ENCODE data around the gene HLA-DRB5. TPM values are rescaled to one million over a fixed set of nuclear protein-coding genes. Genes with fewer than 3 reads are reported as not detected.

HLA-DRB5 gene
- total and polyA plus RNA-seq, 2 experiments from 2014 or later, result not detected

DNA sequence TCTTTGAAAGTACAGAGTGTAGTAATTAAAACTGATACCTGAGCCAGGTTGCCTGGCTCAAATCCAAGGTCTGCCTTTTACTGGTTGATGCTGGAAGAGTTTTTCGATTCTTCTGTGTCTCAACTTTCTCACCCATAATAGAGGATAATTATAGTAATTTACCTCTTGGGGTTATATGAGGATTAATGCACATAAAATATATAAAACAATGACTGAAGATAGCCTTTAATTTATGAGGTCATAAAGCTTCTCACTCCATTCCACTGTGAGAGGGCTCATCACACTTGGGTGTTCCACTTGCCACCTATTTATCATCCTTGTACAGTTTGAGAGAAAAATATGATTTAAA is 10.2 kb downstream of the HLA-DRB5 start (continued):
- TF ChIP-seq POLR2AphosphoS5 (IDR thresholded peaks at IDR 0.05; ENCODE audit: low read depth) (no peak), ZNF114 (CRISPR knock-in tag; IDR thresholded peaks at IDR 0.05) (no peak), EZH2phosphoT487 (IDR thresholded peaks at IDR 0.05; ENCODE audit: unreplicated experiment) (no peak)
- TF ChIP-seq, protein P1, sequence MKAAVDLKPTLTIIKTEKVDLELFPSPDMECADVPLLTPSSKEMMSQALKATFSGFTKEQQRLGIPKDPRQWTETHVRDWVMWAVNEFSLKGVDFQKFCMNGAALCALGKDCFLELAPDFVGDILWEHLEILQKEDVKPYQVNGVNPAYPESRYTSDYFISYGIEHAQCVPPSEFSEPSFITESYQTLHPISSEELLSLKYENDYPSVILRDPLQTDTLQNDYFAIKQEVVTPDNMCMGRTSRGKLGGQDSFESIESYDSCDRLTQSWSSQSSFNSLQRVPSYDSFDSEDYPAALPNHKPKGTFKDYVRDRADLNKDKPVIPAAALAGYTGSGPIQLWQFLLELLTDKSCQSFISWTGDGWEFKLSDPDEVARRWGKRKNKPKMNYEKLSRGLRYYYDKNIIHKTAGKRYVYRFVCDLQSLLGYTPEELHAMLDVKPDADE (IDR thresholded peaks at IDR 0.05), result no peak
- TF ChIP-seq, protein P2, sequence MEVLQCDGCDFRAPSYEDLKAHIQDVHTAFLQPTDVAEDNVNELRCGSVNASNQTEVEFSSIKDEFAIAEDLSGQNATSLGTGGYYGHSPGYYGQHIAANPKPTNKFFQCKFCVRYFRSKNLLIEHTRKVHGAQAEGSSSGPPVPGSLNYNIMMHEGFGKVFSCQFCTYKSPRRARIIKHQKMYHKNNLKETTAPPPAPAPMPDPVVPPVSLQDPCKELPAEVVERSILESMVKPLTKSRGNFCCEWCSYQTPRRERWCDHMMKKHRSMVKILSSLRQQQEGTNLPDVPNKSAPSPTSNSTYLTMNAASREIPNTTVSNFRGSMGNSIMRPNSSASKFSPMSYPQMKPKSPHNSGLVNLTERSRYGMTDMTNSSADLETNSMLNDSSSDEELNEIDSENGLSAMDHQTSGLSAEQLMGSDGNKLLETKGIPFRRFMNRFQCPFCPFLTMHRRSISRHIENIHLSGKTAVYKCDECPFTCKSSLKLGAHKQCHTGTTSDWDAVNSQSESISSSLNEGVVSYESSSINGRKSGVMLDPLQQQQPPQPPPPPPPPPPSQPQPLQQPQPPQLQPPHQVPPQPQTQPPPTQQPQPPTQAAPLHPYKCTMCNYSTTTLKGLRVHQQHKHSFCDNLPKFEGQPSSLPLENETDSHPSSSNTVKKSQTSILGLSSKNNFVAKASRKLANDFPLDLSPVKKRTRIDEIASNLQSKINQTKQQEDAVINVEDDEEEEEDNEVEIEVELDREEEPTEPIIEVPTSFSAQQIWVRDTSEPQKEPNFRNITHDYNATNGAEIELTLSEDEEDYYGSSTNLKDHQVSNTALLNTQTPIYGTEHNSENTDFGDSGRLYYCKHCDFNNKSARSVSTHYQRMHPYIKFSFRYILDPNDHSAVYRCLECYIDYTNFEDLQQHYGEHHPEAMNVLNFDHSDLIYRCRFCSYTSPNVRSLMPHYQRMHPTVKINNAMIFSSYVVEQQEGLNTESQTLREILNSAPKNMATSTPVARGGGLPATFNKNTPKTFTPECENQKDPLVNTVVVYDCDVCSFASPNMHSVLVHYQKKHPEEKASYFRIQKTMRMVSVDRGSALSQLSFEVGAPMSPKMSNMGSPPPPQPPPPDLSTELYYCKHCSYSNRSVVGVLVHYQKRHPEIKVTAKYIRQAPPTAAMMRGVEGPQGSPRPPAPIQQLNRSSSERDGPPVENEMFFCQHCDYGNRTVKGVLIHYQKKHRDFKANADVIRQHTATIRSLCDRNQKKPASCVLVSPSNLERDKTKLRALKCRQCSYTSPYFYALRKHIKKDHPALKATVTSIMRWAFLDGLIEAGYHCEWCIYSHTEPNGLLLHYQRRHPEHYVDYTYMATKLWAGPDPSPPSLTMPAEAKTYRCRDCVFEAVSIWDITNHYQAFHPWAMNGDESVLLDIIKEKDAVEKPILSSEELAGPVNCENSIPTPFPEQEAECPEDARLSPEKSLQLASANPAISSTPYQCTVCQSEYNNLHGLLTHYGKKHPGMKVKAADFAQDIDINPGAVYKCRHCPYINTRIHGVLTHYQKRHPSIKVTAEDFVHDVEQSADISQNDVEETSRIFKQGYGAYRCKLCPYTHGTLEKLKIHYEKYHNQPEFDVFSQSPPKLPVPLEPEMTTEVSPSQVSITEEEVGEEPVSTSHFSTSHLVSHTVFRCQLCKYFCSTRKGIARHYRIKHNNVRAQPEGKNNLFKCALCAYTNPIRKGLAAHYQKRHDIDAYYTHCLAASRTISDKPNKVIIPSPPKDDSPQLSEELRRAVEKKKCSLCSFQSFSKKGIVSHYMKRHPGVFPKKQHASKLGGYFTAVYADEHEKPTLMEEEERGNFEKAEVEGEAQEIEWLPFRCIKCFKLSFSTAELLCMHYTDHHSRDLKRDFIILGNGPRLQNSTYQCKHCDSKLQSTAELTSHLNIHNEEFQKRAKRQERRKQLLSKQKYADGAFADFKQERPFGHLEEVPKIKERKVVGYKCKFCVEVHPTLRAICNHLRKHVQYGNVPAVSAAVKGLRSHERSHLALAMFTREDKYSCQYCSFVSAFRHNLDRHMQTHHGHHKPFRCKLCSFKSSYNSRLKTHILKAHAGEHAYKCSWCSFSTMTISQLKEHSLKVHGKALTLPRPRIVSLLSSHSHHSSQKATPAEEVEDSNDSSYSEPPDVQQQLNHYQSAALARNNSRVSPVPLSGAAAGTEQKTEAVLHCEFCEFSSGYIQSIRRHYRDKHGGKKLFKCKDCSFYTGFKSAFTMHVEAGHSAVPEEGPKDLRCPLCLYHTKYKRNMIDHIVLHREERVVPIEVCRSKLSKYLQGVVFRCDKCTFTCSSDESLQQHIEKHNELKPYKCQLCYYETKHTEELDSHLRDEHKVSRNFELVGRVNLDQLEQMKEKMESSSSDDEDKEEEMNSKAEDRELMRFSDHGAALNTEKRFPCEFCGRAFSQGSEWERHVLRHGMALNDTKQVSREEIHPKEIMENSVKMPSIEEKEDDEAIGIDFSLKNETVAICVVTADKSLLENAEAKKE (CRISPR knock-in tag; IDR thresholded peaks at IDR 0.05), result no peak

DNA sequence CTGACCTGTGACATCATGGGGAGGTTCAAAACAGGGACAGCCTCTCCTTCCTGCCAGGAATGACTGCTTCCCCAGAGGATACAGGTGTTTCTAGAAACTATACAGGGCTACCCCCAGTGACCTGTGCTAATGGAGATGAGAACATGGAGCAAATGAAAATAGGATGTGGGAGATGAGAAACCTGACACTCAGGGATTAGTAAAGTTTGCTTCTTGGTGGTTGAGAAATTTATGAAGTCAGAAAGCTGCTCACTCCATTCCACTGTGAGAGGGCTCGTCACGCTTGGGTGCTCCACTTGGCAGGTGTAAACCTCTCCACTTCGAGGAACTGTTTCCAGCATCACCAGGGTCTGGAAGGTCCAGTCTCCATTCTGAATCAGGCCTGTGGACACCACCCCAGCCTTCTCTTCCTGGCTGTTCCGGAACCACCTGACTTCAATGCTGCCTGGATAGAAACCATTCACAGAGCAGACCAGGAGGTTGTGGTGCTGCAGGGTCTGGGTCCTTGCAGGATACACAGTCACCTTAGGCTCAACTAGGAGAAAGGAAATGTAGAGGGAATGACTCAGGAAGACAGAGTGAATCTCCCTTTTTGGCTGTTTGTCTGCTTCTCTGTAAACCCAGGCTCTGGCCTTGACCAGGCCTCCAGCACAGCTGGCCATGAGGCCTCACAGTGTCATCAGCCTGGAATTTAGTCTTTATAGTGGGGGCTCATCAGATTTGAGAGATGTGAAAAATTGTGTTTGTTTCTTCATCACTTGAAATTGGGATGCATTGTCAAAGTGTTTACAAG is 10.8 kb downstream of the HLA-DRB5 start:
- Histone ChIP-seq H3K27ac (ENCODE audit: low read depth) (no peak overlapping the region), H3K9me2 (ENCODE audit: insufficient read depth) (no peaks in the 10 kb centered on the region), H3F3A (replicated peaks; ENCODE audit: low read depth) (no peaks in the 10 kb centered on the region), H4K20me1 (replicated peaks; ENCODE audit: insufficient read depth) (no peaks in the 10 kb centered on the region), H3K4me2 (no peak overlapping the region), H3K36me3 (ENCODE audit: insufficient read depth) (no peaks in the 10 kb centered on the region), H3K4me1 (ENCODE audit: insufficient read depth) (no peaks in the 10 kb centered on the region), H2AFZ (no peak overlapping the region), H3K79me2 (replicated peaks; ENCODE audit: insufficient read depth) (no peaks in the 10 kb centered on the region), H3K4me3 (no peak overlapping the region), H3K27me3 (ENCODE audit: insufficient read depth) (no peaks in the 10 kb centered on the region)
- no peak overlapping the region for H3K27ac Mint-ChIP-seq
- H3K4me3 Mint-ChIP-seq, result no peak overlapping the region
- no peaks in the 10 kb centered on the region for H3K36me3 Mint-ChIP-seq (ENCODE audit: low read depth)
- DNase-seq (ENCODE audit: low spot score), result no peak
- no peak for ATAC-seq
- no peaks in the 10 kb centered on the region for H3K9me3 Mint-ChIP-seq
- peaks cover 10% of the 10 kb centered on the region; the same call in 2 of the 3 replicates for H3K4me1 Mint-ChIP-seq
- no peaks in the 10 kb centered on the region for H3K27me3 Mint-ChIP-seq (ENCODE audit: insufficient read depth, low read depth, poor library complexity)
- TF ChIP-seq, protein P3, sequence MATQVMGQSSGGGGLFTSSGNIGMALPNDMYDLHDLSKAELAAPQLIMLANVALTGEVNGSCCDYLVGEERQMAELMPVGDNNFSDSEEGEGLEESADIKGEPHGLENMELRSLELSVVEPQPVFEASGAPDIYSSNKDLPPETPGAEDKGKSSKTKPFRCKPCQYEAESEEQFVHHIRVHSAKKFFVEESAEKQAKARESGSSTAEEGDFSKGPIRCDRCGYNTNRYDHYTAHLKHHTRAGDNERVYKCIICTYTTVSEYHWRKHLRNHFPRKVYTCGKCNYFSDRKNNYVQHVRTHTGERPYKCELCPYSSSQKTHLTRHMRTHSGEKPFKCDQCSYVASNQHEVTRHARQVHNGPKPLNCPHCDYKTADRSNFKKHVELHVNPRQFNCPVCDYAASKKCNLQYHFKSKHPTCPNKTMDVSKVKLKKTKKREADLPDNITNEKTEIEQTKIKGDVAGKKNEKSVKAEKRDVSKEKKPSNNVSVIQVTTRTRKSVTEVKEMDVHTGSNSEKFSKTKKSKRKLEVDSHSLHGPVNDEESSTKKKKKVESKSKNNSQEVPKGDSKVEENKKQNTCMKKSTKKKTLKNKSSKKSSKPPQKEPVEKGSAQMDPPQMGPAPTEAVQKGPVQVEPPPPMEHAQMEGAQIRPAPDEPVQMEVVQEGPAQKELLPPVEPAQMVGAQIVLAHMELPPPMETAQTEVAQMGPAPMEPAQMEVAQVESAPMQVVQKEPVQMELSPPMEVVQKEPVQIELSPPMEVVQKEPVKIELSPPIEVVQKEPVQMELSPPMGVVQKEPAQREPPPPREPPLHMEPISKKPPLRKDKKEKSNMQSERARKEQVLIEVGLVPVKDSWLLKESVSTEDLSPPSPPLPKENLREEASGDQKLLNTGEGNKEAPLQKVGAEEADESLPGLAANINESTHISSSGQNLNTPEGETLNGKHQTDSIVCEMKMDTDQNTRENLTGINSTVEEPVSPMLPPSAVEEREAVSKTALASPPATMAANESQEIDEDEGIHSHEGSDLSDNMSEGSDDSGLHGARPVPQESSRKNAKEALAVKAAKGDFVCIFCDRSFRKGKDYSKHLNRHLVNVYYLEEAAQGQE (IDR thresholded peaks at IDR 0.05; ENCODE audit: unreplicated experiment), result no peak
- no peak for TF ChIP-seq ZNF114 (CRISPR knock-in tag; IDR thresholded peaks at IDR 0.05)

Measured in GM23338 (cell line).